H9 (cell line): ENCODE data around the gene SOX18. TPM values are rescaled to one million over a fixed set of nuclear protein-coding genes. Genes with fewer than 3 reads are reported as not detected.

Experiments used
- DNase-seq: peaks from one replicate; pipeline ENCODE4 v3.0.0-alpha.2; 2017
- H2AFZ ChIP-seq: one replicate; pipeline ENCODE4 v1.6.1; 2013; ENCODE audit warnings: mild to moderate bottlenecking, low read length, control low read depth, moderate library complexity
- H2AK5ac ChIP-seq: 2 replicates; pipeline ENCODE4 v1.6.1; 2013; ENCODE audit warnings: low read length, control low read depth, mixed read lengths; ENCODE audit not compliant: insufficient read length
- H2BK120ac ChIP-seq: one replicate; pipeline ENCODE4 v1.6.1; 2013; ENCODE audit warnings: low read depth, mild to moderate bottlenecking, low read length, control low read depth, inconsistent platforms; ENCODE audit not compliant: poor library complexity, severe bottlenecking
- H2BK12ac ChIP-seq: 2 replicates; pipeline ENCODE4 v1.6.1; 2013; ENCODE audit warnings: low read length, control low read depth, mixed read lengths, low read depth; ENCODE audit not compliant: insufficient read length
- H2BK15ac ChIP-seq: 2 replicates; pipeline ENCODE4 v1.6.1; 2013; ENCODE audit warnings: low read depth, low read length, control low read depth
- H2BK20ac ChIP-seq: one replicate; pipeline ENCODE4 v1.6.1; 2013; ENCODE audit warnings: low read depth, mild to moderate bottlenecking, low read length, control low read depth, inconsistent platforms; ENCODE audit not compliant: poor library complexity, severe bottlenecking
- H2BK5ac ChIP-seq: 2 replicates; pipeline ENCODE4 v1.6.1; 2013; ENCODE audit warnings: low read length, control low read depth, mixed read lengths; ENCODE audit not compliant: insufficient read length
- H3K14ac ChIP-seq: 2 replicates; pipeline ENCODE4 v1.6.1; 2013; ENCODE audit warnings: low read length, control low read depth; ENCODE audit not compliant: insufficient read depth
- H3K18ac ChIP-seq: 2 replicates; pipeline ENCODE4 v1.6.1; 2013; ENCODE audit warnings: low read depth, mild to moderate bottlenecking, mixed read lengths, low read length, control low read depth; ENCODE audit not compliant: insufficient read length
- H3K23ac ChIP-seq: 2 replicates; pipeline ENCODE4 v1.6.1; 2013; ENCODE audit warnings: low read length, control low read depth, mixed read lengths, low read depth; ENCODE audit not compliant: insufficient read length
- H3K23me2 ChIP-seq: 2 replicates; pipeline ENCODE4 v1.6.1; 2013; ENCODE audit warnings: low read depth, mild to moderate bottlenecking, mixed read lengths, low read length, control low read depth; ENCODE audit not compliant: insufficient read length, poor library complexity, severe bottlenecking
- H3K27ac ChIP-seq: 2 replicates; pipeline ENCODE4 v1.5.1; 2013; ENCODE audit warnings: low read length, control low read depth, mixed read lengths, low read depth; ENCODE audit not compliant: insufficient read length
- H3K27me3 ChIP-seq: 2 replicates; pipeline ENCODE4 v1.6.1; 2013; ENCODE audit warnings: low read length, control low read depth, inconsistent platforms; ENCODE audit not compliant: insufficient read depth
- H3K4ac ChIP-seq: 2 replicates; pipeline ENCODE4 v1.6.1; 2013; ENCODE audit warnings: low read depth, mild to moderate bottlenecking, control low read depth, inconsistent platforms, low read length, moderate library complexity
- H3K4me1 ChIP-seq: 2 replicates; pipeline ENCODE4 v1.6.1; 2013; ENCODE audit warnings: low read length, control low read depth, inconsistent platforms; ENCODE audit not compliant: insufficient read depth
- H3K4me2 ChIP-seq: 2 replicates; pipeline ENCODE4 v1.6.1; 2013; ENCODE audit warnings: low read length, control low read depth, mixed read lengths; ENCODE audit not compliant: insufficient read length, insufficient read depth
- H3K56ac ChIP-seq: 2 replicates; pipeline ENCODE4 v1.6.1; 2013; ENCODE audit warnings: low read depth, mild to moderate bottlenecking, mixed read lengths, low read length, control low read depth; ENCODE audit not compliant: insufficient read length
- H3K79me1 ChIP-seq: 2 replicates; pipeline ENCODE4 v1.6.1; 2013; ENCODE audit warnings: low read depth, mild to moderate bottlenecking, moderate library complexity, low read length, control low read depth, inconsistent platforms; ENCODE audit not compliant: insufficient read depth, poor library complexity, severe bottlenecking
- H3K79me2 ChIP-seq: 2 replicates; pipeline ENCODE4 v1.6.1; 2013; ENCODE audit warnings: low read length, control low read depth, inconsistent platforms; ENCODE audit not compliant: insufficient read depth
- H3K9ac ChIP-seq: 2 replicates; pipeline ENCODE4 v1.6.1; 2013; ENCODE audit warnings: low read length, control low read depth, mixed read lengths; ENCODE audit not compliant: insufficient read length; ENCODE audit errors: extremely low read depth
- H3K9me3 ChIP-seq: one replicate; pipeline ENCODE4 v1.6.1; 2013; ENCODE audit warnings: low read depth, low read length, inconsistent platforms; ENCODE audit not compliant: control insufficient read depth
- H3T11ph ChIP-seq: one replicate; pipeline ENCODE4 v1.6.1; 2013; ENCODE audit warnings: mild to moderate bottlenecking, low read length, control low read depth, inconsistent platforms
- H4K20me1 ChIP-seq: one replicate; pipeline ENCODE4 v1.6.1; 2013; ENCODE audit not compliant: control insufficient read depth, insufficient read length, insufficient read depth
- H4K5ac ChIP-seq: 2 replicates; pipeline ENCODE4 v1.6.1; 2013; ENCODE audit warnings: low read depth, mild to moderate bottlenecking, mixed read lengths, low read length, control low read depth; ENCODE audit not compliant: insufficient read length
- H4K8ac ChIP-seq: replicated peaks from 2 replicates; pipeline ENCODE4 v1.6.1; 2013; ENCODE audit warnings: low read length, control low read depth, mixed read lengths, low read depth; ENCODE audit not compliant: insufficient read length
- H4K91ac ChIP-seq: 2 replicates; pipeline ENCODE4 v1.6.1; 2013; ENCODE audit warnings: low read depth, mild to moderate bottlenecking, moderate library complexity, mixed read lengths, low read length, control low read depth; ENCODE audit not compliant: insufficient read length
- H3K27ac Mint-ChIP-seq, 3 experiments: 2 replicates in 2 of 3; 3 replicates in 1 of 3; pipeline ENCODE4 v1.8.0; 2020 to 2021; ENCODE audit warnings: mixed read lengths in 3 of 3, mild to moderate bottlenecking in 1 of 3, moderate library complexity in 1 of 3
- H3K27me3 Mint-ChIP-seq: 2 replicates; pipeline ENCODE4 v1.8.0; 2021; ENCODE audit warnings: low read depth, mild to moderate bottlenecking, moderate library complexity, mixed read lengths
- H3K36me3 Mint-ChIP-seq, 3 experiments: 2 replicates in 2 of 3; 3 replicates in 1 of 3; pipeline ENCODE4 v1.8.0; 2020 to 2021; ENCODE audit warnings: low read depth in 3 of 3, mixed read lengths in 3 of 3; ENCODE audit not compliant: insufficient read depth in 1 of 3
- H3K4me1 Mint-ChIP-seq, 2 experiments: 2 replicates each; pipeline ENCODE4 v1.8.0; 2020; ENCODE audit warnings: mixed read lengths in 2 of 2
- H3K4me3 Mint-ChIP-seq, 2 experiments: 2 replicates in 1 of 2; 3 replicates in 1 of 2; pipeline ENCODE4 v1.8.0; 2020 to 2021; ENCODE audit warnings: mild to moderate bottlenecking in 2 of 2, mixed read lengths in 2 of 2, moderate library complexity in 1 of 2
- H3K9me3 Mint-ChIP-seq, 2 experiments: 2 replicates in 1 of 2; 3 replicates in 1 of 2; pipeline ENCODE4 v1.8.0; 2020; ENCODE audit warnings: mild to moderate bottlenecking in 2 of 2, mixed read lengths in 2 of 2, moderate library complexity in 1 of 2
- CTCF ChIP-seq: fragments of 200-600 bp; sonication (generic); conservative IDR thresholded peaks from 3 replicates; pipeline ENCODE4 v1.8.0; 2021; ENCODE audit warnings: antibody characterized with exemption, mild to moderate bottlenecking
- WGBS: extraction: QIAGEN DNeasy Blood & Tissue Kit; methylation state at CpG from one replicate; pipeline ENCODE4 v1.1.7; 2013; ENCODE audit warnings: missing lambda C conversion rate, low lambda C conversion rate, mixed read lengths; ENCODE audit not compliant: insufficient read length; ENCODE audit errors: extremely low coverage; 5-methylcytosine and 5-hydroxymethylcytosine counted together
- total RNA-seq: library from RNA; stranded (reverse); gene quantifications from 2 replicates; pipeline ENCODE4 v1.2.1, GENCODE V29; 2021

Gene SOX18
- total RNA-seq, 1 experiment from 2014 or later = 2.0 TPM

- Histone ChIP-seq H3K27me3 (peaks cover 2% of the 10 kb centered on the region; the same call in 1 of the 2 replicates), H2BK12ac (no peak overlapping the region), H4K91ac (no peak overlapping the region), H2BK15ac (no peak overlapping the region), H3K79me1 (no peaks in the 10 kb centered on the region), H4K5ac (no peak overlapping the region), H3K4me1 (no peaks in the 10 kb centered on the region; the same call in 1 of the 2 replicates), H3T11ph (no peak overlapping the region), H3K79me2 (no peaks in the 10 kb centered on the region), H2AFZ (no peak overlapping the region), H2BK20ac (no peak overlapping the region), H3K9me3 (no peaks in the 10 kb centered on the region), H3K18ac (no peak overlapping the region), H2BK5ac (no peak overlapping the region), H3K27ac (no peak overlapping the region), H3K23ac (no peak overlapping the region), H3K14ac (no peak overlapping the region), H3K4ac (no peak overlapping the region), H3K4me2 (peak overlapping the region; percentile 49), H2BK120ac (no peak overlapping the region), H4K20me1 (no peaks in the 10 kb centered on the region), H3K56ac (no peak overlapping the region), H3K23me2 (peaks cover 16% of the 10 kb centered on the region), H3K9ac (no peak overlapping the region), H4K8ac (no peak overlapping the region), H2AK5ac (no peak overlapping the region)
- H3K36me3 Mint-ChIP-seq = no peaks in the 10 kb centered on the region
- H3K9me3 Mint-ChIP-seq = no peaks in the 10 kb centered on the region
- H3K27ac Mint-ChIP-seq = no peak overlapping the region; a peak in 1 of 7 replicates
- TF ChIP-seq CTCF = no peak
- no CpG with 5 or more reads among the region's 4 CpGs for WGBS
- peak overlapping the region; percentile 59 to 77 for H3K4me3 Mint-ChIP-seq
- no peak for DNase-seq
- peaks cover 32% of the 10 kb centered on the region for H3K27me3 Mint-ChIP-seq
- peaks cover 29 to 36% of the 10 kb centered on the region in 2 experiments for H3K4me1 Mint-ChIP-seq
Measured at GRCh38 chr20:64078934-64079272, 29.5 kb upstream of the SOX18 start.
